HG03469 (cell line): ENCODE results near the gene KCNQ5.
"Not testable (repeated sequence)": the region's sequence is repeated elsewhere in the genome, so short reads cannot be mapped to it uniquely, and the experiment has no call there.

ENCODE experiments used
- ATAC-seq: cut with Tn5 transposase; IDR thresholded peaks from one replicate; pipeline ENCODE4 v1.9.1; 2021; ENCODE audit warnings: mild to moderate bottlenecking, moderate library complexity, moderate number of reproducible peaks; ENCODE audit not compliant: unreplicated experiment

The KCNQ5 gene

GRCh38 chr6:73156793-73157767 is 535.2 kb downstream of the KCNQ5 start:
- ATAC-seq, result no peak

GRCh38 chr6:73157870-73158269 is 536.0 kb downstream of the KCNQ5 start:
- ATAC-seq, result no peak

DNA sequence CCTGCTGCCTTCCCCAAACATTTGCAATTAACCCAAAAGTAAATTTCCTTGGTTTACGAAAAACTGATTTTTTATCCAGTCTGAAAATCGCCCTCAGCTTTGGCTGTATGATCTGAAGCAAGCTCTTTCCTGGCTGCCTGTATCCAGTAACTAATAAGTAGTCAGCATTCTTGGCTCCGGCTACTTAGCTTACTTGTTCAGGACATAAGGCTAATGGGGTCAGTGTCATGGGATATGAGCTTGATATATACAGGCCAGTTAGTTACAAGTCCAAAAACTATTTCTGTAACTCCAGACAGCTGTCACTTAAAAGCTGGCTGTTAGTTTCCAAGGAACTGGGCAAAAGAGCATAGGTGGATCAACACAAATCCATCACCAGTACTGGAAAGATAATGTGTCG is 547.2 kb downstream of the KCNQ5 start:
- no peak for ATAC-seq

- ATAC-seq, result no peak
Measured at GRCh38 chr6:73169633-73170032, 547.8 kb downstream of the KCNQ5 start.

GRCh38 chr6:73174646-73175045 is 552.8 kb downstream of the KCNQ5 start:
- ATAC-seq, result no peak

DNA sequence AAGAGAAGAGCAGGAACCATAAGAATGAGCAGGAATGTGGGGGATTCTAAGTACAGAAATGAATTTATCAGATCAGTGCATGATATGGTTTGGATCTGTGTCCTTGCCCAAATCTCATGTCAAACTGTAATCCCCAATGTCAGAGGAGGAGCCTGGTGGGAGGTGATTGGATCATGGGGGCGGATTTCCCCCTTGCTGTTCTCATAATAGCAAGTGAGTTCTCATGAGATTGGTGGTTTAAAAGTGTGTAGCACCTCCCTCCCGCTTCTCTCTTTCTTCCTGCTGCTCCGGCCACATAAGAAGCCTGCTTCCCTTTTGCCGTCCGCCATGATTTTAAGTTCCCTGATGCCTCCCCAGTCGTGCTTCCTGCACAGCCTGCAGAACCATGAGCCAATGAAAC is 554.2 kb downstream of the KCNQ5 start:
- ATAC-seq, result no peak

DNA sequence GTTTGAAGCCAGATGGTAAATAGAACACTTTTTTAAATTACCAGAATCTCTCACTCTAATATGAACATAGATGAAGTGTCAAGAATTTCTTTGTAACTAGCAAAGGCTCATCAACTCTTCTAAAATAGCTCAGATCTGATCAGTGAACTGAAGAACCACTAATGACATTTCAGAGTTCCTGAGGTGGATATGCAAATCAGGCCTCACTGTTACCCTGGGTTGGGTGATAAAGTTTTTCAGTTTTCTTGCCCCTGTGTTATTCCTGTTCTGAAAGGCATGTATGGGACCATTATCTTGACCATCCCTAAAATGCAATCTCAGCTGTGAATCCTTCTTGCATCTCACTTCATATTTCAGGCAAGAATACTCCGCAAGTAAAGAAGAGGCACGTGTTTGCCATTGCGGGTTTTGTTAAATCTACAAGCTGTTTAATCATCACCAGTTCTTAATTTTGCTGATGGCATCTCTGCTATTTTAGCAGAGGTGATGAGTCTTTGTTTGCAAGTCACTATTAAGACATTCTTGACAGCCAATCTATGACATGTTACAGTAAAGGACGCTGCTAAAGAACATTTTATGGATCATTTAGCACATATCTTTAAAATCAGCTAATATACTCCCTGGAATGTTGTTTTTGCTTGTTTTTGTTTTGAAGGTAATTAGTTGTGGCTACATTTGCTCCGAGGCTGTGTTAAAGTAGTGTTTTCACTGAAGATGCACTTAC is 555.5 kb downstream of the KCNQ5 start:
- ATAC-seq, result peak; percentile 55

GRCh38 chr6:73180076-73180738 is 558.3 kb downstream of the KCNQ5 start:
- no peak for ATAC-seq

DNA sequence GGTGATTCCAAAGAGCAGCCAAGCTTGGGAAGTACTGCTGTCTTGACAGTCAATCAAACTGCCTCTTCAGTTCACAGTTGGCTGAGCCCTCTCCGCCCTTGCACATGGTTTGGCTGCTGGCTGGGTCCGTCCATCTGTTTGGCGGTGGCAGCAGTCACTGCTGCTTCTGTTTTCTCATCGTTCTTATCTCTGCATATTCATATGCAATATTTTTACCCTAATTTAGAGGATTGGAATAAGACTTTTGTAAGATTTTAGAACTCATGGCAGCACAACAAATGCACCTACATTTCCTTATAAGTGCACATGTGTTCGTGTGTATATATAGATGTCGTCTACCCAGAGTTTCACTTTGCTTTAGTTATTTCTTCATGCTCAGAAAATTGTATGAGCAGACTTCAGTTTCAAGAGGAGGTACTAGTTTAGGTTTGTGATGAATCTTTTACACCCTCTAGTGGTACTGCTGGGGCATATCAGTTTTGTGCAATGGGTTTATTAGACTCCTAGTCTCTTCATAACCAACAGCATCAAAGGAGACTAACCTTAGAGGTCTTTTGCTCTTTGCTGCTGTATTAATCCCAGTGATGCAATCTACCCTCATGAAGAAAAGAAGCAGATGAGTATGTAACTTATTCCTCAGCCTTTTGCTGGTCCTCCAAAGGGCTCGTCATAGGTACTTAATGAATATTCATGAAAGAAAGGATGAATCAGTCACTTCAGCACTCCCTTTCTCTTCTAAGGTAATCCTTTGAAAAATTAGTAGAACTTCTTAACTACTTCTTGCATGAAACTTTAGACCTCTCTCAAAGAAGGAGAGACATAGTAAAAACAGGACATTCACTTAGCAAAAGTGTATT is 559.1 kb downstream of the KCNQ5 start:
- ATAC-seq, result peak; percentile 78

DNA sequence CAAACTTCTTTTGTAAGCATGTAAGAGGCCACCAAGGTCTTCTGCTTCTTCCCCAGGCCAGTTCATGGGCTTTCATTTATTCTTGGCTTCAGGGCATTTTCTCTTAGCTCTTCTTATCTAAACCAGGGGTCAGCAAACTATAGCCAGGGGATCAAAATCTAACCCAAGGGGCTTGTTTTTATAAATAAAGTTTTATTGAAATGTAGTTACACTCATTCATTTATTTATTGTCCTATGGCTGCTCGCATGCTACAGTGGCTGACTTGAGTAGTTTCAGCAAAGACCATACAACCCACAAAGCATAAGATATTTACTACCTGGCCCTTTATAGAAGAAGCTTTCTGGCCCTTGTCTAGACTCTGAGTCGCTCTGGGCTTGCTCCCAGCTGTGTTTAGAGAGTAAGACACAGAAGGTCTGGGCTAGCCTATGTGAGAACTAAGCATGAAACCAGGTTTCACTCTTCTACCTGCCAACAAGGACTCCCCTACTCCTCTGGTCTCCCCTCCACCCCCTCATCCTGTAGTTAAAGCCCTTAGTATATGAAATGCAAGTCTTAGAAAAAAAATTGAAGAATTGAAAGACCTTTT is 560.2 kb downstream of the KCNQ5 start:
- ATAC-seq, result no peak

DNA sequence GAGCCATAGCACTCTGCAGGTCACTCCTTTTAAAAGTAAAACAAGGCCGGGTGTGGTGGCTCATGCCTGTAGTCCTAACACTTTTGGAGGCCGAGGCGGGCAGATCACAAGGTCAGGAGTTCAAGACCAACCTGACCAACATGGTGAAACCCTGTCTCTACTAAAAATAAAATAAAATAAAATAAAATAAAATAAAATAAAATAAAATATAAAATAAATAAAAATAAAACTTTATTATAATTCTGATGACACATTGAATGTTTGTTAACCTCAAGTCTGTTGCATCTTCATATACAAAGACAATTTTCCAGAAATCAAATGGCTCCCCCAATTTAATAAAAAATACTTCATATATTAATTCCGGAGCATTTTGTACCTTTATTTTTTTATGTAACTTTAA is 571.4 kb downstream of the KCNQ5 start:
- not testable (repeated sequence) for ATAC-seq

DNA sequence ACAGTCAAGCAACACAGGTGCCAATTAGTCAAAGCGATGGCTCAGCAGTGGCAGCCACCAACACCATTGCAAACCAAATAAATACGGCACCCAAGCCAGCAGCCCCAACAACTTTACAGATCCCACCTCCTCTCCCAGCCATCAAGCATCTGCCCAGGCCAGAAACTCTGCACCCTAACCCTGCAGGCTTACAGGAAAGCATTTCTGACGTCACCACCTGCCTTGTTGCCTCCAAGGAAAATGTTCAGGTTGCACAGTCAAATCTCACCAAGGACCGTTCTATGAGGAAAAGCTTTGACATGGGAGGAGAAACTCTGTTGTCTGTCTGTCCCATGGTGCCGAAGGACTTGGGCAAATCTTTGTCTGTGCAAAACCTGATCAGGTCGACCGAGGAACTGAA is 572.9 kb downstream of the KCNQ5 start:
- no peak for ATAC-seq

DNA sequence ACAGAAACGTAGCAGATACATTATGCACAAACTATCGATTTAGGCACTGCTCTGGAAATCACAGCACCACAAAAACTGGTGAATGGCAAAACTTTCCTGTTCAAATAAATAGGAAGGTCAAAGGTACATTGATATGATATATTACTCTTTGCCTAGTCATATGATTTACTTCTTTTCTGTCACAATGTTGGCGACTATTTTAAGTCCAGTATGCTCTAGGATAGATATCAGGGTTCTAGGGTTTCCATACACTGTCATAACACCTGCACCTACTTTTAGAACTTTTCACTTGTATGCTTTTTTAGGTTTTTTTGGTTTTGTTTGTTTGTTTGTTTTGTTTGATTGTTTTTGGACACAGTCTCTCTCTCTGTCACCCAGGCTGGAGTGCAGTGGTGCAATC is 578.4 kb downstream of the KCNQ5 start:
- no peak for ATAC-seq

- no peak for ATAC-seq
Measured at GRCh38 chr6:73200735-73201134, 578.9 kb downstream of the KCNQ5 start.

DNA sequence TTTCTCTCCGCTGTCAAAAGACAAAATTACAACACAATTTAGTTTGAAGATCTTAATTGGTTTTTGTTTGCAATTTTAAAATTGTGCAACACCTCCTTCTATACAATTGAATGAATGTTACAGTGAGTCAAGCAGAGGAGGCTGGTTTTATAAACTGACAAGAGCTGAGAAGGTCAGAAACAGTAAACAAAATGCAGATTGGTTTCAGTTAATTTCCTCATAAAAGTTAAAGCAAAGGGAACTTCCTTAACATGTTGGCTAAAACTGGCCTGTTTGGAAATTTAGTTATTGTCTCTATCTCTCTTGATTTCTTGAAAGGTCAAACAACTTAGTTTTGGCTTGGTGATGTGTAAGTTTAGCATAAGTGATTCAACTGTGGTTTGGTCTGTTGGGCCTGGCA is 581.2 kb downstream of the KCNQ5 start:
- ATAC-seq, result no peak

DNA sequence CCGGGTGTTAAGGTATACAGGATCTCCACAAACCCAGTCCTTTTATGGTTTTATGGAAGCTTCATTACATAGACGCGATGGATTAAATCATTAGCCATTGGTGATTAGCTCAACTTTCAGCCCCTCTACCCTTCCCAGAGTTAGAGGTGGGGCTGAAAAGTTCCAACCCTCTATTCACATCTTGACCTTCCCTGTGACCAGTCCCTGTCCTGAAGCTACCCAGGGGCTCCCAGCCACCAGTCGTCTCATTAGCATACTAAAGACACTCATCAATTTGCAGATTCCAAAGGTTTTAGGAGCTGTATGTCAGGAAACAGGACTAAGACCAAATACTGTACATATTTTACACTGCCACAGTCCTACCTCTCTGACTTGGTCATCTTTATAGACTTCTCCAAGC is 582.4 kb downstream of the KCNQ5 start:
- ATAC-seq, result no peak

GRCh38 chr6:73207221-73207837 is 585.5 kb downstream of the KCNQ5 start:
- ATAC-seq, result no peak

- no peak for ATAC-seq
Measured at GRCh38 chr6:73209117-73209516, 587.3 kb downstream of the KCNQ5 start.

DNA sequence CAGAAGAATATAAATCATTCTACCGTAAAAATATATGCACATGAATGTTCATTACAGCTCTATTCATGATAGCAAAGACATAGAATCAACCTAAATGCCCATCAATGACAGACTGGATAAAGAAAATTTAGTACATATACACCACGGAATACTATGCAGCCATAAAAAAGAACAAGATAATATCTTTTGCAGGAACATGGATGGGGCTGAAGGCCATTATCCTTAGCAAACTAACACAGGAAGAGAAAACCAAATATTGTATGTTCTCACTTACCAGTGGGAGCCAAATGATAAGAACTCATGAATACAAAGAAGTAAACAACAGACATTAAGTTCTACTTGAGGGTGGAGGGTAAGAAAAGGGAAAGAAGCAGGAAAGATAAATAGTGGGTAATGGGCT is 595.0 kb downstream of the KCNQ5 start:
- ATAC-seq, result no peak

- ATAC-seq, result no peak
Measured at GRCh38 chr6:73225396-73225795, 603.5 kb downstream of the KCNQ5 start, which contains the start of gene KHDC1L. Gene KHDC1L (minus strand): TSS chr6:73225496. CDS start chr6:73225408, 88 bp downstream.
